NCI-H2029 (cell line): ENCODE measurements around the gene GALNT2.

Experiments
- DNase-seq: peaks from one replicate; lab custom pipeline; 2025; lab: John Stamatoyannopoulos, UW

GALNT2 gene

DNA sequence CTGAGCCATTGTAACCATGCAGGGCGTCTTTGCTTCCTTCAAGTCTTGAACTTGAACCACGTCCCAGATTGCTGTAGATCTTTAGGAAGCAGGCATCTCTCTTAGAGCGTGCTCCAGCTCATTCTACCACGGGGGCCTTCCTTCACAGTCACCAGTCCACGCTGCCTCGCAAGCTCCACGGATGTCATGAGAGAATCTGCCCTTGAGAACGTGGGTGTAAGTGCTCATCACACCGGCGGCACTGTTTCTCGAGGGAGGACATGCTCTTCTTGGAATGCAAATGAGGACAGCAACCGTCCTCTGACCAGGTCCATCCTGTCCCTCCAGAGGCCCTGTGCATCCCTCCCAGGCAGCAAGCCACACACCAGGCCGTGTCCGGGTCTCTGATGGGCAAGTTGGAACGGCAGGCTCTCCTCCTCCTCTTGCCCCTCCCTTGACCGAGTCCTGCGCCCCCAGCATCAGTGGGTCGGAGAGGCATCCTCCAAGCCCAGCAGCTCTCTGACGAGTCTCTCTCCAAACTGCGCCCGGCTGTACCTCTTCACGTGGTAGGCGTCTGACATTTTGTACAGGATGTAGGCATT lies 256.0 kb downstream of the GALNT2 start:
- no peak for DNase-seq

- no peak for DNase-seq
Observed at GRCh38 chr1:230323686-230324085, 256.6 kb downstream of the GALNT2 start.

DNA sequence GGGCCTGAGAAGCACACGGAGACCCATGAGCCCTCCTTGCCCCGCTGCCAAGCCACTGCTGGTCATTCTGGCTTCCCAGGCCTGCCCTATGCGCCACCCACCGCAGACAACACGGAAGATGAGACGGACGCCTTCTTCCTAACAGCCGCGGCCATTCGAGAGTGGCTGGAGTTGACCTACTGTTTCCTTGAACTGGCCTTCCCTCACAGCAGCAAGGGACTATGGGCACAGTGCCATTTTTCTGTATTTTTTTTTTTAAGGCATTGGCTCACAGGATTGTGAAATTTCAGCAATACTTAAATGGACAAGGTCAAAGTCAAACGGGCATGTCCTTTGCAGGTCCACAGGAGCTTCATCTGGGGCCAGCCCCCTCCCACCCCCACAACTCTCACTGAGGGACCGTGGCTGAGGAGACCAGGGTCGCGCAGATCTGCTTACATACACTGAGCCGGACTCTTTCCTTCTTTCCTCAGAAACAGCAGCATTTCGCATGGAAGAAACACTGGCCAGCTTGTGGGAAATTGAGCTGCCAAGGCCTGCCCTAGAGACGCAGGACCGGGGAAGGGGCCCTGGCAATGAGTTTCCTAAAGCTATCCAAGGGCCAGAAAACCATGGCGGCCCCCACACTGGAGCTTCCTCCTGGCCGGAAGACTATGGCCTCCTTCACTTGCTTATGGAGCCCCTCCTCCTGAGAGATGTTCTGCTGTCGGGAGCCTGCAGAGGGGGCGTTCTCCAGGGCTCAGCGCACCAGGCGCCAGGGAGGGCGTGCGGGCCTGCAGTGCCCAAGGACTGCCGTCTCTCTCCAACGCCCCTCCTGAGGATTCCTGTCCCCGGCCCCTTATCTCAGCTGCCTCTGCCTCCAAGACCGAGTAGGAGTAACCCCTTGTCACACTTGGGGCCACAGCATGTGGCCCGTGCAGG lies 260.2 kb downstream of the GALNT2 start:
- no peak for DNase-seq

DNA sequence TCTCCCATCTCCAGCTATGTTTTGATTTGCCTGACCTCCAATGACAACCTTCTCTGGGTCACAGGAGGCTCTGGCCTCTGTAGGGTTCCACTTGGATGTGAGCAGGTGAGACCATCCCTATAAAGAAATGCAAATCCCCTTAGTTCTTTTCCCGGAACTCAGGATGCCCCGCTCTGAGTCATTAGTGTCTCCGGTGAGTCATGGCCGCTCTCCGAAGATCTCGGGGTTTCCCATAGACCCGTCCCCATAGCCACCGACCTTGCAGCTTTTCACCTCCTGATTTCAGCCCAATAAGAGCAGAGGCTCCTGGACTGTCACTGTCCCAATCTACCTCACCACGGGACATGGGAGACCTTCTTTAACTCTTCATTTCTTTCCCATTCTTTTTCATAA lies 260.9 kb downstream of the GALNT2 start:
- DNase-seq: no peak

DNA sequence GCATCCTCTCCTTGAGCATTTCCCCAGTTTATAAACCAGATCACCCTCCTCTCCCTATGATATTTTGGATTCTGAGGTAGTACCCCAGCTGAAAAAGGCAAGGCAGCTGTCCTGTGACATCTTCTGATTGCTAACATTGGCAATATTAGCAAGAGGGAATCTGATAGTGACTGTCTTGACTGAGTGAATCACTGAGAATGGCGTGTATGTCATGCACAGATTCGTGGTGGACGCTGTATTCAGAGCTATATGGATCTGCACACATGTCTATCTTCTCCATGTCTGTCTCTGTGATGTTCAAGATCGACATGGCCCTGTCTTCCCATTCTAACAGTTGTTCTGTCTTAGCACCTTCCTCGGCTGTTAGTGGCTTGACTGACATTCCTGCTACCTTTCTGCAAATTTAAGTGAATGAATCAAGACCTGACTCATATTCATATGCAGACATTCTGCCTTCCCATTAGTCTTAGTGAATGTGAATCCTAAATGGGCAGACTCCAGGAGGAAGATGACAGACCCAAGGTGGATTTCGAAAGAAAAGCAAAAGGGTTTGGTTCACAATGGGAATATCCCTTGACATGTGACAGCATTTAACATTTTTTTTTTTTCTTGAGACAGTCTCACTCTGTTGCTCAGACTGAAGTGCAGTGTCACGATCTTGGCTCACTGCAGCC lies 261.4 kb downstream of the GALNT2 start:
- DNase-seq: no peak

DNA sequence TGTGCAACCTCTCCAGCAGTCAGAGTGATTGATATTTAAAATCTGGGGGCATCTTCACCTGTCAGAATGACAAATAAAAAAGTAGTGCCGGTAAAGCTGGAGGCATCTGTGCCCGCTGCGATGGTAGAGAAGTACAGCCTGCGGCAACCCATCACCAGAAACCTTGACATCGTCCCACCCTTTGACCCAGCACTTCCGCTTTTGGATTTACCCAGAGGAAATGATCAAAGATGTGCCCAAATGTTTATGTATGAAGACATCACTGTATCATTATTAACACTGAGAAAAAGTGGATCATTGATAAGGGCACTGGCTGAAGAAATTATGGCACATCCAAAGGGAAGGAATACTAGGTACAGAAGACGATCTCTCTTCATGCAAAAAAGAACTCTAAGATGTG lies 263.1 kb downstream of the GALNT2 start:
- no peak for DNase-seq
